HCT116 (cell line): ENCODE measurements around the gene CCDC120.

Source experiments
- POLR2AphosphoS5 ChIP-seq: IDR thresholded peaks from 2 replicates; pipeline ENCODE4 v1.6.1; 2011; ENCODE audit warnings: mild to moderate bottlenecking, low read depth, low read length, moderate library complexity
- YY1 ChIP-seq: IDR thresholded peaks from 2 replicates; pipeline ENCODE4 v1.6.1; 2011; ENCODE audit warnings: low read length, low read depth, moderate library complexity, mild to moderate bottlenecking; ENCODE audit not compliant: insufficient replicate concordance; ENCODE audit errors: extremely low read depth
- TF ChIP-seq, protein P1 (sequence below): IDR thresholded peaks from 2 replicates; pipeline ENCODE4 v1.6.1; 2012; ENCODE audit warnings: low read depth

GRCh38 chrX:49071877-49072711, 13.3 kb downstream of the CCDC120 start:
- TF ChIP-seq, protein P1, sequence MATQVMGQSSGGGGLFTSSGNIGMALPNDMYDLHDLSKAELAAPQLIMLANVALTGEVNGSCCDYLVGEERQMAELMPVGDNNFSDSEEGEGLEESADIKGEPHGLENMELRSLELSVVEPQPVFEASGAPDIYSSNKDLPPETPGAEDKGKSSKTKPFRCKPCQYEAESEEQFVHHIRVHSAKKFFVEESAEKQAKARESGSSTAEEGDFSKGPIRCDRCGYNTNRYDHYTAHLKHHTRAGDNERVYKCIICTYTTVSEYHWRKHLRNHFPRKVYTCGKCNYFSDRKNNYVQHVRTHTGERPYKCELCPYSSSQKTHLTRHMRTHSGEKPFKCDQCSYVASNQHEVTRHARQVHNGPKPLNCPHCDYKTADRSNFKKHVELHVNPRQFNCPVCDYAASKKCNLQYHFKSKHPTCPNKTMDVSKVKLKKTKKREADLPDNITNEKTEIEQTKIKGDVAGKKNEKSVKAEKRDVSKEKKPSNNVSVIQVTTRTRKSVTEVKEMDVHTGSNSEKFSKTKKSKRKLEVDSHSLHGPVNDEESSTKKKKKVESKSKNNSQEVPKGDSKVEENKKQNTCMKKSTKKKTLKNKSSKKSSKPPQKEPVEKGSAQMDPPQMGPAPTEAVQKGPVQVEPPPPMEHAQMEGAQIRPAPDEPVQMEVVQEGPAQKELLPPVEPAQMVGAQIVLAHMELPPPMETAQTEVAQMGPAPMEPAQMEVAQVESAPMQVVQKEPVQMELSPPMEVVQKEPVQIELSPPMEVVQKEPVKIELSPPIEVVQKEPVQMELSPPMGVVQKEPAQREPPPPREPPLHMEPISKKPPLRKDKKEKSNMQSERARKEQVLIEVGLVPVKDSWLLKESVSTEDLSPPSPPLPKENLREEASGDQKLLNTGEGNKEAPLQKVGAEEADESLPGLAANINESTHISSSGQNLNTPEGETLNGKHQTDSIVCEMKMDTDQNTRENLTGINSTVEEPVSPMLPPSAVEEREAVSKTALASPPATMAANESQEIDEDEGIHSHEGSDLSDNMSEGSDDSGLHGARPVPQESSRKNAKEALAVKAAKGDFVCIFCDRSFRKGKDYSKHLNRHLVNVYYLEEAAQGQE, result no peak
- TF ChIP-seq YY1 (no peak), POLR2AphosphoS5 (no peak)
